Activated CD8-positive, alpha-beta memory T cell treated with anti-CD3 and anti-CD28 coated beads, Interleukin-2, amount 50 U/mL, for 24 hours (primary cell): ENCODE measurements around the gene SMS.
"Not testable (repeated sequence)": the region's sequence is repeated elsewhere in the genome, so short reads cannot be mapped to it uniquely, and the experiment has no call there.

ENCODE experiments used
- DNase-seq: peaks from one replicate; pipeline ENCODE4 v3.0.0-alpha.2; 2020; ENCODE audit errors: extremely low read depth

Gene SMS

DNA sequence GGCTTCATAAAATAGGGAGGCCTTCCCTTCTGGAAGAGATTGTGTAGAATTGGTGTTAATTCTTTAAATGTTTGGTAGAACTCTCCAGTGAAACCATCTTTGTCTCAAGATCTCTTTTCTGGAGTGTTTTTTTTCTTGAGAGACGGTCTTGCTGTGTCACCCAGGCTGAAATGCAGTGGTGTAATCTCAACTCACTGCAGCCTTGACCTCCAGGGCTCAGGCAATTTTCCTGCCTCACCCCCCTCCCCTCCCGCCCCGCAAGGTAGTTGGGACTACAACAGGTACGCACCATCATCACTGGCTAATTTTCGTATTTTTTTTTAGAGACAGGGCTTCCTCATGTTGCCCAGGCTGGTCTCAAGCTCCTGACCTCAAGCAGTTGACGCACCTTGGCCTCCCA is 12.1 kb downstream of the SMS start:
- DNase-seq: no peak

DNA sequence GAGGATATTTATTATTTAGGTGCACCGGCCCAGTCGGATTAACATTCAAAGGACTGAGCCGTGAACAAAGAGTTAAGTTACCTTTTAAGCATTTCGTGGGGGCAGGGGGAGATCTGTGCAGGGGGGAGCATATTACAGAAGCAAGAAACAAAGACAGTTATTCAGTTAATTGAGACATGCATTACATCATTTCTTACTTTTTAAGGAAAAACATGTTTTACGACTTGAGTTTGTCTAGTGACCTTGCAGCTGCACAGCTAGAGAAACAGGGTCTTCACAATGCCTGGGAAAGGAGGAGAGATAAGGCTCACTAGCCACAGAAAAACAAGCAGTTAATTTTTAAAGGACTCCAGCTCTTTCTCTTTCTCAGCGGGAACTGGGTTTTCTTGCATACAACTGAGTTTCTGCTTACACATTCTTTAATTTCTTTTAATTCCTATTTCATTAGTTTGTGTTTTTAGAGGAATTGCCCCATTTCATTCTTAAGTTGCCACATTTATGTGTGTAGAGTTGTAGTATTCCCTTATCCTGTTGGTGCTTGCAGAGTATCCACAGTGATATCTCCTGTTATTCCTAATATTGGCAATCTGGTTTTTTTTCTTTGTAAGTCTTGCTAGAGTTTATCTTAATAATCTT is 12.8 kb downstream of the SMS start:
- not testable (repeated sequence) for DNase-seq

DNA sequence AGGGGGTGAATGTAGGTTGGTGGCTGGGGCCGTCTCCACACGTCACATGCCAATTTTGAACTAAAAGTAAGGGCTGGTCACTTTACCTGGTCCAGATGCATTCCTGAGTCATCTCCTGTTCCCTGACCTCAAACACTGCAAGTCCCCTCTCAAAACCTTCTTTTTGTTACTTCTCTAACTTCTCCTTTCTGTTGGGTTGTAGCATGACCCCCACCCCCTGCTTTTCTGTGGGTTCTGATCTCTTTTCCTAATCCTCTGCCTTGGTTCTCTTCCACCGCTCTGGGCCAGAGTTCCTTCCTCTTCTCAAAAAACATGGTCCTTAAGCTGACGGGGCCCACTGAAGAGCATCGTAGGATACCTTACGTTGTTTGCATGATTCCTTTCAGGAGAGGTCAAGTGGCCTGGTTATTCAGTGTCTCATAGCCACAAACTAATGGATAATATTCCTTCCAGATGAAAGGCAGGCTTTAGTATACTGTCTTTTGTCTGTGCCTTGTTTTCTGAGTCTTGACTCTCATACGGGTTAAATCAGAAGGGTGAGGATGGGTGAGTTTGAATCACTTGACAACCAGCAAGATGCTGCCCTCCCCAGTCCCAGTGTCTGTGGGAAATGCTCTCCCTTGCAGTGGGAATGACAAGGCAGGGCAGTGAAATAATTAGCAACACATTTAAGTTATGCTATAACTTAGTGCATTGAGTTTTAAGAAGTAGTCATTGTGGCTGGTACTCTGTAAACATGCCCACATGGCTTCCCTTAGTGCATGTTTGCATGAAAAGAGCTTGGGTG is 15.1 kb downstream of the SMS start:
- no peak for DNase-seq

DNA sequence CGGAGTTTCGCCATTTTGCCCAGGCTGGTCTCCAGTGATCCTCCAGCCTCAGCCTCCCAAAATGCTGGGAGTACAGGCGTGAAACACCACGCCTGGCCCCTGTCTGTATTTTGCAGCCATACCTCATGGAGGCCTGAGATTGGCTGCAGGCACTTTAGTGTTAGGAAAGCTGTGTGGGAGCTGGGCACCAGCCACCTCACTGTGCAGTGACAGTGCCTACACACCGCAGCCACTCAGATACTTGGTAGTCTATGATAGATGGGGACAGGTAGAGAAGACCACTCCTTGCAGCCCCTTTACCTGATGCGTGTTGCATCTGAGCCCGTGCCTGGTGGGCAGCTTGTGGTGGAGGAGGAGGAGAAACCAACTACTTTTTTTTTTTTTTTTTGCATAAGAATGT is 16.3 kb downstream of the SMS start:
- DNase-seq: no peak

DNA sequence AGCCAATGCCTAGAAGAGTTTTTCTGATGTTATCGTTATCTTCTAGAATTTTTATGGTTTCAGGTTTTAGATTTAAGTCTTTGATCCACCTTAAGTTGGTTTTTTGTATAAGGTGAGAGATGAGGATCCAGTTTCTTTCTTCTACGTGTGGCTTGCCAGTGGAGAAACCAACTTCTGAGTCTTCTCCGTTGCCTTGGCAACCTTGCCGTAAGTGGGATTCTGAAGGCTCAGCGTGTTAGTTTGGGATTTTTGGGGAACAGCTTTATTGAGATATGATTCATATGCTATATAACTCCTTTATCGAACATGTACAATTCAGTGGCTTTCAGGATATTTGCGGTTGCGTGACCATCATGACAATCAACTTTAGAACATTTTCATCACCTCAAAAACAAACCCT is 17.7 kb downstream of the SMS start:
- no peak for DNase-seq

DNA sequence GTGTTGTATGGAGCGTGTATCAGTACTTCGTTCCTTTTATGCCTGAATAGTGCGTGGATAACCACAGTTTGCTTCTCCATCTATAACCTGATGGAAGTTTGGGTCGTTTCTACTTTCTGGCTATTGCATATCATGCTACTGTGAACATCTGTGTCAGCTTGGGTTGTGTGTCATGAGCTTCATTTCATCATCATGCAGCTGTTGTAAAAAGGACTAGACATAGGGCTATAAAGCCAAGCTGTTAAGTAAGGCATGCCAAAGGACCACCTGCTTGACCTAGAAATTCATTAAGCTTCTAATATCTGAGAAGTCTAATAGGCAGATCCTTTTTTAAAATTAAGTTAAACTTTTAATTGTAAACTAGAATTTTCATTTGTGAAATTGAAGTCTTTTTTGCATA is 18.4 kb downstream of the SMS start:
- DNase-seq: no peak

DNA sequence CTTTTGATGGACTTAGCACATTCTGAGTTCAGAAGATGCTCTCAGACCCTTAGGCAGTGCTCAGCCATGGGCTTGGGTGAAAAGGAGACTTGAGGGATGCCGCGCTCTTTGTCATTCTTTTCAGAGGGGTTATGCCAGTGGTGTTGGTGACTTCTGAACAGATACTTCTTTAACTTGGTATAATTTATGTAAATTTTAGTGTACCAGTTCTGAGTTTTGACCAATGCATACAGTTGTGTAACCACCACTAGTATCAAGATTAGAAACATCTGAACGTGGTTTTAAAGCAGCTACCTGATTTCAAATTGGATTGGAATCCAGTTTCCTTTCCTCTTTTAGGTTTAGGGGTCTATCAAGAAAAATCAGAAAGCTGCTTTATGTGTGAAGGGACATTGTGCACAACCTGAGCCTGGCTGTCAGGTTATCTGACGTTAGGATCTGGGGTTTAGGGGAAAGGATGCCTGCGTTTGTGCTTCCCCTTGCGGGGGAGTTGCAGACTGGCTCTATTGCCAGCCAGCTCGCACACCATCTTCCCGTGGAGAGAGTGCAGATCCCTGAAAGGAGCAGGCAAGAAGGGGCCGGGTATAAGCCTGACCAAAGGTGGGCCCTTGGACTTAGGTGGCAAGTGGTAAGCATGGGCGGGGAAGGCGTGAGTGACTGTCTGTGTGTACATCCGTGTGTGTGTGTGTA is 19.0 kb downstream of the SMS start:
- no peak for DNase-seq

DNA sequence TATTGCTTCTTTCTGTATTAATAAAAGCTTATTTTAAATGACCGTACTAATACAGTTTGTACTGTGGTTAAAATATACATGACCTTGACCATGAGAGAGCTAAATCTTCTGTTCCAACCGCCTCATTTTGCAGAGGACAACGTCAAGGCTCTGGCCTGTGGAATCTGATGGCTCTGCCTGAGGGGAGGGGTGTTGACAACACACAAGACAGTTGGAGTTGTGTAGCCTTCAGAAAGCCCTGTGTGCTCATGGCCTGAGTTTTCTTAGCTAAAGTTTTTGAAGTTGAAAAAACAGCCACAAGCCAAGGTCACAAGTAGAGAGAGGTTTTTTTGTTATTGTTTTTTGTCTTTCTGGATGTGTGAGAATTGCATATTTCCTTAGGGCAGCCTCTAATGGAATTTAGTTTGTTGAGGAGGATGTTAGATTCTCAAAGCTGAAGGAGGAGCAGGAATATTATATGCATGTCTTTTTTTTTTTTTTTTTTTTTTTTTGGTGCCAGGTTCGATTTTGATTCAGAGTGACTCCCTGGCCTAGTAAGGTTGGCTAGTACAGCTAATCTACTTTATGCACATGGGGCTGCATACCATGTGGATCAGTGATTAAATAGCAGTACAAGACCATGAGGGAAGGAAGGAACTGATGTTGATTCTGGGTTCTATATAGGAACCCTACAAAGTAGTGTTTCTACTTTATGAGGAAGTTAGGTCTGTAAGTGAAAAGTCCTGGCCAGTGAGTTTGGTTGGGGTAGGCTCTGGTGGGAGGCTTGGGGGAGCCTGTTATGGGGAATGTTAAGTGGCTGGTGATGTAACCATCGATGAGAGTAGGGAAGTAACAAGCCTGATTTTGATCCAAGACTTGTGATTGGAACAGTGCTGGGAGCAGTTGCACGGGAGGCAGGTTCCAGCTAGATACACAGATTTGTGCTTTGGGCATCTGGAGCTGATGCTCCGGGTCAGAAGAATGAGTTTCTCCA is 20.3 kb downstream of the SMS start:
- no peak for DNase-seq

DNA sequence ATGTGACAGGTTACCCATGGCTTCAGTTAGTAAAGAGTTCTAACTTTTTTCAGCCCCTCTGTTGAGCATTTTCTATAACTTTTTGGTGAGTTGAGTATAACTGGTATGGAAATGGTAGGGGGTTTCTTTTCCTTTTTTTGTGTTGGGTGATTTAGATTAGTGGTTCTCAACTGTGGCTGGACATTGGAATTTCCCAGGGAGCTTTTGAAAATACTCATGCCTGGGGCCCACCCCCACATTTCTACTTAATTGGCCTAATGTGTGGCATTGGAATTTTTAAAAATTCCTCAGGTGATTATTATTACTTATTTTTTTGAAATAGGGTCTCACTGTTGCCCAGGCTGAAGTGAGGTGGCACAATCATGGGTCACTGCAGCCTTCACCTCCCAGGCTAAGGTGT is 21.9 kb downstream of the SMS start:
- no peak for DNase-seq

DNA sequence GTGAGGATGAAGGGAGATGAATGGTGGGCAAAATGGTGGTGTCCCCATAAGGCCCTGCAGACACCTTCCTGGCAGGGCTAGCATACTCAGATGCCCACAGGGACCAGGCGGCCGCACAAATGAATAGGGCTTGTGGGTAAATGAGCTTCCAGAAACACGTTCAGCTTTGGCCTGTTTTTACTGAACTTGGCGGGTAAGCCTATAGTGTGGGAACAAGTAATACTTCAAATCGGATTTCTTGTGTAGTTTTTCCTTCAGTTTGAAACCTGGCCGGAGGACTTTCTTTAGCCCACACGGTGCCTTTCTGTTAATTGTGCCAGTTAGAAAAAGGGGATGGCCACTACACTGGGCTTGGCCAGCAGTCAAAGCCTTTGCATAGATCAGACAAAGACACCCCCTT is 22.8 kb downstream of the SMS start:
- no peak for DNase-seq

DNA sequence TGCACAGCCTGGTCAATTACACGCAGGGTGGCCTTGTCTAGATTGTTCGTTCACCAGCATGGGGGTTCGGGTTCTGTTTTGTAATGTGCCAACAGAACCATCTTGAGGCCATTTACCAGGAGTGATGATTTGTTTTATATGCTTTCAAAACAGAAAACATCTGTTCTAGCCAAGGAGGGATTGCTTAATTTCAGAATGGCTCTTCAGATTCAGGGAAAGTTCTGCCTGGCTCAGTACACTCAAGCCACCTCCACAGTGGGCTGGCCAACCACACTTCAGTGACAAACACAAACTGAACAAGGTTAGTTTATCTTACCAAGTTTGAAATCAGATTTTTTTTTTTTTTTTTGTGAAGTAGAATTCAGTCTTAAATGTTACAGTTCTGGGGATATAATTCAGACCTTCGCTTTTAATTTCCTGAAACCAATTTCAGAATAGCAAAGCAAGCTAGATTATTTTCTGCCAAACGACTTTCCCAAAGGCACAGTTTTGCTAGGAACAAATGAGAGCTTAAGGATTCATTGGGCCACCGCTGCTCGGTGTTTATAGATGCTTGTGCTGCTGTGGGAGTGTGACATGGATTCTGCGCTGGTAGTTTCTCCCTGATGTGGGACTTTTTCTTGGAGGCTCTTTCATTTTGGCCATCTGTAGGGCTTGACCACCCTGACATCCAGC is 23.4 kb downstream of the SMS start:
- no peak for DNase-seq

DNA sequence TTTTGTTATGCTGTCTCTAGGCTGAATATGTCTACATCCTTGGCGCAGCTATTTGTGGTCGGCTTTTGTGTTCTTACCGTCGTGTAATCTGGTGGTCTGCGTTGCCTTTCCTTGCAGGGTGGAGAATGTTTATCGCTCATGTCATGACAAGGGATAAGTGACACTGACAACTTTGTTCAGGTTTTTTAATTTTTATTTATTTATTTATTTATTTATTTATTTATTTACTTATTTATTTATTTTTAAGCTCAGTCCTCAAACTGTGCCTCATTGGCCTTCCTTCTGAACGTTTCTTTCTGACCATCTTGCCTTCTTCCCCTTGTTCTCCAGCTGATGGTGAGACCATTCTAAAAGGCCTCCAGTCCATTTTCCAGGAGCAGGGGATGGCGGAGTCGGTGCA is 26.4 kb downstream of the SMS start:
- no peak for DNase-seq

DNA sequence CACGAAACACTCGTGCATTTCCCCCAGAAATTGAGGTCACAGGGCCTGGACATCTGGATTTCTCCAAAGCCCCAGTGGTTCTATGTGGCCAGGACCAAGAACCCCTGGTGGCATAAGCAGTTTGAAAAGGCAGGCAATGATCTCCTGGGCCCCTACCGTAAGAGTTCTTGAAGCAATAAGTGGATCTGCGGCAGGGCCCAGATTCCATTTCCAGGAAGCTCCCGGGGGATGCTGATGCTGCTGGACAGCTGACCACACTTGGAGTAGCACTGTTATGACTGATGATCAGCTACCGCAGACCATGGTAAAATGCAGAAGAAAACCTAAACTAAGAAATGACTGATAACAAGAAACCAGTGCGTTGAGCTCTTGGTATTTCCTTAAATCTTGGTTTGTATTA is 27.8 kb downstream of the SMS start:
- DNase-seq: no peak

DNA sequence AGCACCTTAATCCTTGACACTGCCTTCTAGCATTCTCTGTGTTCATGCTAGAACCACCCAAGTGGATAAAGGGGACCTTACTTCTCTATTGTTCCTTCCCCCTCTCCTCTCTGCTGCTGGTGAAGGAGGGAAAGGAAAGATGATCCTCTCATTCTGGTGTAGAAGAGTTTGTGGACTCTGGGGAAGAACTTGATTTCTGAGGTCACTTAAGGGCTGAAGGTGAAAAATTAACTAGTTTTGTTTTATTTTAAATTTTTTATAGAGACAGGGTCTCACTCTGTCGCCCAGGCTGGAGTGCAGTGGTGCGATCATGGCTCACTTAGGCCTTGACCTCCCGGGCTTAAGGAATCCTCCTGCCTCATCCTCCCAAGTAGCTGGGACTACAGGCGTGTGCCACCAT is 29.8 kb downstream of the SMS start:
- DNase-seq: no peak

DNA sequence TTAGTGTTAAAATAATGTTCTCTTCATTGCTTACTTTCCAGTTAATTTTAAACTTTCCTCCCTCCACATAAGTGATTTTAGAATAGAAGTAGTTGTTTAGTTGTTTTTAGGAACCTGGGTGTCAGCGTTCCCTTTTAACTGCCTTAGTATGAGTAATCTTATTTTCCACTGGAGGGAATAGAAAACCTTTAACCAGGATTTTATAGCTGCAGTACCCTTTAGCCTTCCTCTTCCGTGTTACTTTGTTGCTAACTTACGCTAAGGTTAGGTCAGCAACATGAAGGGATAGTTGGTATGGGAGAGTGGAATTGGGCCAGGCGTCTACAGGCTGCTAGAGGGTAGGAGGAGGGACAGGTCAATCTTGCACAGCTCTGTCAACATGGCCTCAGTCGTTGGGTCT is 31.5 kb downstream of the SMS start:
- DNase-seq: no peak

DNA sequence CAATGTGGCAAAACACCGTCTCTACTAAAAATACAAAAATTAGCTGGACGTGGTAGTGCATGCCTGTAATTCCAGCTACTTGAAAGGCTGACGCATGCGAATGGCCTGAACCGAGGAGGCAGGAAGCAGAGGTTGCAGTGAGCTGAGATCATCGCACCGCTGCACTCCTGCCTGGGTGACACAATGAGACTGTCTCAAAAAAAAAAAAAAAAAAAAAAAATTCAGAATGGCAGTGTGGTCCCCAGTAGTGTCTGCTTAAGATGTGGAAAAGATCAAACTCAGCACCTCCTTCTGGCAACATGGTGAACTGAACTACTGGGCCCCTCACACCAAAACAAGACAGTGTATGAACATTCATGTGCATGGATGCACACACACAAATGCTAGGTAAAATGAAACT is 32.2 kb downstream of the SMS start:
- no peak for DNase-seq

DNA sequence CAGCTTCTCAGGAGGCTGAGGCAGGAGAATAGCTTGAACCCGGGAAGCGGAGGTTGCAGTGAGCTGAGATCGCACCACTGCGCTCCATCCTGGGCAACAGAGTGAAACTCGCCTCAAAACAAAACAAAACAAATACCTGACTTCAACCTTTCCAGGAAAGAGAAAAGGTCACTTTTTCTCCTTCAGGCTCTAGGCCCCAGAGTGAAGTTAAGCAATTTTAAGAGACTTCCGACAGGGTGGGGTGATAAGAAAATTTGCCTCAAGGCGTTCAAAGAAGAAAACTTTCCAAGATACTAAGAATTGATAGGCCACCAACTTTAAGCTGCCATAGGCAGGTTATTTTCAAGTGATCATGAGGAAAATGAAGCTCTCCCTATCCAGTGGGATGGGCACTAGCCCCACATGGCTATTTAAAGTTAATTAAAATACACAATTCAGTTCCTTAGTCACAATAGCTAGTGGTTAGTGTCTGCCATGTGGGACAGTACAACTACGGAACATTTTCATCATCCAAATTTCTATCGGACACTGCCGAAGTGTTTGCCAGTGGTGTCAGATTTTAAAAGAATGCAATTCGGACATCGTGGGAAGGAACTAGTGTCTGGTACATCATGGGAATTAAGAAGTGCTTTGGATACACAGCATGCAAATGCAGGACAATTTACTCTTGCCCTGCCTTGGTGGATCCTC is 33.0 kb downstream of the SMS start:
- DNase-seq: no peak

DNA sequence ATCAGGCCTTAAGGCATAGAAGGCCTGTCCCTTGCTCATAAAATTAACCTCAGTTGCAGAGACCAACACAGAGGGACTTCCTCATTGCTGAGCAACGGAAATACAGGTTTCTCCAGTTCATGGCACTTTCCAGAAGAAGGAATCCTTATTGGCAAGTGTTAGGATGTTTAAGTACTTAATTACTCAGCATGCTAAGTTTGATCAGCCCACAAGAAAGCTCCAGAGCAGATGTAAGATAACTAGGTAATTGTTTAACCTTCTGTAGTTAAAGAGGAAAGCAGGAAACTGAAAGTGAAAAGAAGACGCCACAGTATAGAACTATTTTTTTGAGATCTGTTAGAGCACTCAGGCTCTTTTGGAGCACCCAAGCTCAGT is 33.5 kb downstream of the SMS start:
- no peak for DNase-seq

DNA sequence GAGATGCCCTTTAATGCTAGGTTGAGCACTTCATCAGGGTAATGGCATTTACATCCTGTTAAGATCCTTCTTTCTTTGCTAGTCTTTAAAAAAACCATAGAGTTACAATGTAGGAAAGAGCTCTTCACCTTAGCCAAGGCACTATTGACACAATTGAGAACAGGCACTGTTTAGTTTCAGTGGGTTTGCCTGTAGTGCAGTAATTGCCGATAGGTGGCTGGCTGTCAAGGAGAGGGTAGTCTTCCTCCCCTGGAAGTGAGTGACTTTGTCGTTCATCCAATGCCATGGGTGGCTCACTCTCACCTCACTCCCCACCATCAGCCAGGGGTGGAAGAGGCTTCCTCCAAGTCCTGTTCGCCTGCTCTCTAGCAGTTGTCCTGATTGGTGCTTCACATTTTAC is 34.7 kb downstream of the SMS start:
- DNase-seq: no peak

DNA sequence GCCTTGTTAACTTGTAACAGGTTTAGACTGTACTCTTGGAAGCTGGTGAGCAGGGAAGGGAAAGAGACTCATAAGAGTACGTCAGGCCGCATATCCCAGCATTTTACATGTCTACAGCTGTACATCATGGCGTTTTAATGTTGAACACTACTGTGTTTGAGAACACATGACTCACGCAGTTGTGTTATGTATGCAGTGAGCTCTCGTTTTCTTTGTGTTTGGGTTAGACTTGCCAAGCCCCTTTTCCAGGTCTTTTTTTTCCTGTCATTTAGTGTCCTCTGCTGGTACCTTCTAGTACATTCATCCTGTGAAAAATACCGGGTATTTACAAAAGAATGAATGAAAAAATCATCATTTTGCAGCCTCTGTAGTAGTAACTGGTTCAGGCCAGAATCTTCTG is 35.3 kb downstream of the SMS start:
- no peak for DNase-seq

DNA sequence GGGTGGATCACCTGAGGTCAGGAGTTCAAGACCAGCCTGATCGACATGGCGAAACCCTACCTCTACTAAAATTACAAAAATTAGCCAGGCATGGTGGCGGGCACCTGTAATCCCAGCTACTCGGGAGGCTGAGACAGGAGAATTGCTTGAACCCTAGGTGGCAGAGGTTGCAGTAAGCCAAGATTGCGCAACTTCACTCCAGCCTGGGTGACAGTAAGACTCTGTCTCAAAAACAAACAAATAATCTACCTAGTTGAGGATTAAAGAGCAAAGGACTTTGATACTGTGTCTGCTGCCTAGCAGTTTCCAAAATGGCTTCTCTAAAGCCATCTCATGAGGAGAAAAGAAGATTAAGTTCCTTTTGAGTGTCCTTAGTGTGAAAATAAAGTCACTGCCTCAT is 37.8 kb downstream of the SMS start:
- no peak for DNase-seq
